GM12878 (cell line): Measurements from ENCODE around the gene ERMARD. TPM values are rescaled to one million over a fixed set of nuclear protein-coding genes. Genes with fewer than 3 reads are reported as not detected.
A peak's percentile ranks its signal among the peaks of the same experiment; 100 is the strongest.

Source experiments
- ATAC-seq: fragments of 200-7000 bp; cut with Tn5 transposase; 3 replicates; pipeline ENCODE4 v1.9.1; 2020; ENCODE audit warnings: mild to moderate bottlenecking, moderate library complexity
- BruUV-seq: library from RNA; stranded (reverse); fragments of 400-500 nt; replicated peaks from 2 replicates; lab custom pipeline; 2021; lab: Mats Ljungman, UMichigan
- CTCF ChIA-PET: fragments of 300-600 bp; sonication (Branson Sonifier 250); formaldehyde crosslinking; extraction: SDS; loops from one replicate; lab custom pipeline; 2021; ENCODE audit warnings: inconsistent platforms; lab: Yijun Ruan, JAX
- POLR2A ChIA-PET: fragments of 350-600 bp; formaldehyde crosslinking; extraction: SDS; loops from one replicate; lab custom pipeline; 2021; ENCODE audit warnings: inconsistent platforms; lab: Charles Lee
- RAD21 ChIA-PET: fragments of 300-600 bp; sonication (Branson Sonifier 250); formaldehyde crosslinking; loops from one replicate; lab custom pipeline; 2023; ENCODE audit warnings: antibody characterized with exemption; ENCODE audit not compliant: unreplicated experiment; lab: Charles Lee
- SMC1A ChIA-PET: fragments of 300-600 bp; sonication (Branson Sonifier 250); formaldehyde crosslinking; loops from one replicate; lab custom pipeline; 2023; ENCODE audit not compliant: unreplicated experiment, uncharacterized antibody; lab: Charles Lee
- DNase-seq: peaks from one replicate; pipeline ENCODE4 v3.0.0-alpha.2; 2011; ENCODE audit warnings: low read depth, low spot score
- FAIRE-seq: peaks from 3 replicates; lab custom pipeline; 2011; peaks lifted over from hg19 to GRCh38; lab: Jason Lieb, UNC
- H2AFZ ChIP-seq: 2 replicates; pipeline ENCODE4 v1.6.0; 2011; ENCODE audit warnings: low read depth, low read length, control low read depth; ENCODE audit not compliant: control insufficient read depth
- H3K27ac ChIP-seq: 2 replicates; pipeline ENCODE4 v1.5.1; 2011; ENCODE audit warnings: control low read depth; ENCODE audit not compliant: control insufficient read depth, insufficient read depth
- H3K27me3 ChIP-seq, 2 experiments: replicated peaks in 1 of 2; 2 replicates each; pipeline versions ENCODE4 v1.6.0 to v1.6.1; 2011; ENCODE audit warnings: low read length in 1 of 2; ENCODE audit not compliant: control insufficient read depth in 2 of 2, insufficient read depth in 2 of 2
- H3K36me3 ChIP-seq, 2 experiments: 2 replicates each; pipeline ENCODE4 v1.5.1; 2011; ENCODE audit warnings: low read length in 1 of 2; ENCODE audit not compliant: control insufficient read depth in 2 of 2, insufficient read depth in 2 of 2
- H3K4me1 ChIP-seq: 2 replicates; pipeline ENCODE4 v1.6.1; 2011; ENCODE audit warnings: mild to moderate bottlenecking, low read length, moderate library complexity, mixed read lengths; ENCODE audit not compliant: control insufficient read depth, insufficient read depth
- H3K4me2 ChIP-seq: 2 replicates; pipeline ENCODE4 v1.6.0; 2011; ENCODE audit warnings: control low read depth; ENCODE audit not compliant: control insufficient read depth, insufficient read depth
- H3K4me3 ChIP-seq: fragments of 200-600 bp; sonication (generic); 2 replicates; pipeline ENCODE4 v1.5.1; 2016
- H3K79me2 ChIP-seq: 2 replicates; pipeline ENCODE4 v1.6.0; 2011; ENCODE audit warnings: low read length; ENCODE audit not compliant: control insufficient read depth, insufficient read depth
- H3K9ac ChIP-seq: 2 replicates; pipeline ENCODE4 v1.8.0; 2011; ENCODE audit warnings: low read length, control low read depth, mixed read lengths; ENCODE audit not compliant: control insufficient read depth, insufficient read depth
- H3K9me3 ChIP-seq: replicated peaks from 3 replicates; pipeline ENCODE4 v1.5.1; 2011; ENCODE audit warnings: mild to moderate bottlenecking, low read length; ENCODE audit not compliant: control insufficient read depth, insufficient read depth
- H4K20me1 ChIP-seq: 2 replicates; pipeline ENCODE4 v1.6.0; 2011; ENCODE audit not compliant: control insufficient read depth, insufficient read depth
- ATF7 ChIP-seq: fragments of 450-650 bp; IDR thresholded peaks from 2 replicates; pipeline ENCODE4 v1.6.1; 2016; ENCODE audit warnings: low read depth, mild to moderate bottlenecking
- CBX5 ChIP-seq: sonication (generic); IDR thresholded peaks from 2 replicates; pipeline ENCODE4 v1.6.1; 2016; ENCODE audit warnings: low read depth, moderate library complexity, mild to moderate bottlenecking, inconsistent platforms
- ESRRA ChIP-seq: IDR thresholded peaks from 2 replicates; pipeline ENCODE4 v1.6.1; 2012; ENCODE audit warnings: mild to moderate bottlenecking, low read length, improper control_type of control experiment
- EZH2 ChIP-seq: IDR thresholded peaks from 2 replicates; pipeline ENCODE4 v1.6.1; 2012; ENCODE audit warnings: low read depth, mild to moderate bottlenecking, control low read depth, inconsistent platforms, low read length, borderline replicate concordance; ENCODE audit not compliant: control insufficient read depth
- IRF5 ChIP-seq: fragments of 450-650 bp; IDR thresholded peaks from 2 replicates; pipeline ENCODE4 v1.6.1; 2017; ENCODE audit warnings: borderline replicate concordance
- MTA2 ChIP-seq: fragments of 450-650 bp; IDR thresholded peaks from 2 replicates; pipeline ENCODE4 v1.6.1; 2016; ENCODE audit warnings: low read depth, mild to moderate bottlenecking, moderate library complexity
- NFYB ChIP-seq: IDR thresholded peaks from 2 replicates; pipeline ENCODE4 v1.6.1; 2011; ENCODE audit warnings: low read depth, mild to moderate bottlenecking, low read length, improper control_type of control experiment, moderate library complexity; ENCODE audit not compliant: insufficient read depth
- PAX5 ChIP-seq: IDR thresholded peaks from 2 replicates; pipeline ENCODE4 v1.6.1; 2011; ENCODE audit warnings: low read depth, low read length, borderline replicate concordance
- RAD21 ChIP-seq: IDR thresholded peaks from 2 replicates; pipeline ENCODE4 v1.6.1; 2011; ENCODE audit warnings: mild to moderate bottlenecking, low read depth, low read length, moderate library complexity; ENCODE audit not compliant: insufficient read depth
- RUNX3 ChIP-seq: IDR thresholded peaks from 2 replicates; pipeline ENCODE4 v1.6.1; 2012; ENCODE audit warnings: low read length, inconsistent platforms
- SPI1 ChIP-seq: IDR thresholded peaks from 2 replicates; pipeline ENCODE4 v1.6.1; 2011; ENCODE audit warnings: low read depth, mild to moderate bottlenecking, low read length, moderate library complexity, borderline replicate concordance; ENCODE audit not compliant: insufficient read depth
- SREBF2 ChIP-seq: IDR thresholded peaks from 2 replicates; pipeline ENCODE4 v1.6.1; 2012; ENCODE audit warnings: mild to moderate bottlenecking, low read length
- SUPT20H ChIP-seq: IDR thresholded peaks from 2 replicates; pipeline ENCODE4 v1.6.1; 2011; ENCODE audit warnings: low read depth, mild to moderate bottlenecking, low read length, moderate library complexity, borderline replicate concordance; ENCODE audit not compliant: control insufficient read depth
- YY1 ChIP-seq: IDR thresholded peaks from 2 replicates; pipeline ENCODE4 v1.6.1; 2011; ENCODE audit warnings: low read depth, mild to moderate bottlenecking, low read length
- WGBS: methylation state at CpG from one replicate; pipeline ENCODE4 v1.1.6; 2016; ENCODE audit warnings: low lambda C conversion rate; ENCODE audit not compliant: insufficient replicate concordance, insufficient coverage; ENCODE audit errors: missing lambda C conversion rate; 5-methylcytosine and 5-hydroxymethylcytosine counted together
- in situ Hi-C: fragments of 300-500 bp; cut with MboI; formaldehyde crosslinking; loops from 9 replicates; pipeline ENCODE4 v1.14.3; 2018; ENCODE audit warnings: mixed read lengths
- intact Hi-C: fragments of 100-400 bp; cut with micrococcal nuclease; formaldehyde crosslinking; loops from one replicate; pipeline ENCODE4 v1.14.2; 2022; ENCODE audit not compliant: unreplicated experiment
- polyA plus RNA-seq, 11 experiments: library from polyadenylated mRNA; depleted of rRNA in 4 of 11; unstranded in 6 of 11; stranded (reverse) in 5 of 11; fragments of >200 nt; fragmentation: Nextera tagmentation in 4 of 11; fragmentation: Illumina TruSeq in 1 of 11; extraction: Ambion mirVana in 4 of 11; extraction: Trizol in 1 of 11; gene quantifications; 1 replicate in 1 of 11; 2 replicates in 10 of 11; pipeline versions ENCODE4 v1.2.1 to v1.2.3, GENCODE V29; 2011 to 2016; ENCODE audit warnings: inconsistent platforms in 2 of 11, missing spikeins in 2 of 11, low read depth in 1 of 11
- total RNA-seq, 4 experiments: library from RNA; depleted of rRNA in 3 of 4; stranded (reverse); fragments of >200 nt in 3 of 4; fragmentation: Illumina TruSeq in 1 of 4; extraction: Trizol in 1 of 4; gene quantifications; 2 replicates each; pipeline versions ENCODE4 v1.2.1 to v1.2.3, GENCODE V29; 2013 to 2021

Gene ERMARD
- total and polyA plus RNA-seq, 10 of the 15 experiments (the other 5 are each of a cell fraction or from before 2014, with no cell fraction given), result 24.4 to 63.3 (median 34.1) TPM

- no peak for FAIRE-seq
- H3K36me3 ChIP-seq, result no peaks in the 10 kb centered on the region
- H3K9me3 ChIP-seq, result no peaks in the 10 kb centered on the region
- H2AFZ ChIP-seq, result no peak overlapping the region
- H3K4me3 ChIP-seq, result no peak overlapping the region
- in situ Hi-C loops, result no loop called here
- BruUV-seq, result no TSS peak
- ChIA-PET SMC1A (interaction anchor here (1.6 to 2.0 kb wide), 2 partner anchors 12 to 491 kb away, joined by 4 to 5 read pairs; no protein-coding TSS in a partner anchor), CTCF (interaction anchor here (0.8 to 5.8 kb wide), 4 partner anchors 10 to 727 kb away, joined by 3 to 35 read pairs (median 7); no protein-coding TSS in a partner anchor), POLR2A (no interaction called here), RAD21 (interaction anchor here (0.6 to 1.1 kb wide), 2 partner anchors 13 to 736 kb away, joined by 3 to 5 read pairs; no protein-coding TSS in a partner anchor)
- intact Hi-C loops, result no loop called here
- no peak overlapping the region for H3K9ac ChIP-seq
- H3K4me2 ChIP-seq, result no peak overlapping the region
- H3K27ac ChIP-seq, result no peak overlapping the region
- H3K79me2 ChIP-seq, result no peaks in the 10 kb centered on the region
- ATAC-seq, result peak; percentile 53
- H4K20me1 ChIP-seq, result no peaks in the 10 kb centered on the region
- no peak for TF ChIP-seq NFYB
- 0 out of 2 replicates have a peak, but pooled peaks have one; percentile 5 for TF ChIP-seq PAX5
- peak; percentile 78 for TF ChIP-seq RUNX3
- H3K4me1 ChIP-seq, result peaks cover 5% of the 10 kb centered on the region; the same call in 1 of the 2 replicates
- 3% methylated on average over 7 of the region's 7 CpGs for WGBS
- H3K27me3 ChIP-seq, result peaks cover 0 to 3% of the 10 kb centered on the region in 2 experiments; a peak in 2 of 4 replicates
- peak; percentile 9 for DNase-seq
These were observed 51.9 kb downstream of the ERMARD start for GRCh38 chr6:169803271-169803811.

GRCh38 chr6:169803816-169804340, 52.5 kb downstream of the ERMARD start:
- peak; percentile 10; the same call in 2 of the 3 replicates for ATAC-seq
- TF ChIP-seq SPI1 (no peak), ESRRA (no peak), YY1 (no peak), ATF7 (no peak), SUPT20H (no peak), CBX5 (no peak), EZH2 (no peak), MTA2 (no peak), RAD21 (no peak), PAX5 (no peak), IRF5 (no peak), SREBF2 (no peak)

More at GRCh38 chr6:169803816-169804340, 52.5 kb downstream of the ERMARD start:
- H3K4me2 ChIP-seq, result no peak overlapping the region
- in situ Hi-C loops, result no loop called here
- RAD21 ChIA-PET, result interaction anchor here (0.6 to 1.1 kb wide), 2 partner anchors 13 to 735 kb away, joined by 3 to 5 read pairs; no protein-coding TSS in a partner anchor
- no peaks in the 10 kb centered on the region for H4K20me1 ChIP-seq
- SMC1A ChIA-PET, result interaction anchor here (1.6 to 2.0 kb wide), 2 partner anchors 13 to 490 kb away, joined by 4 to 5 read pairs; no protein-coding TSS in a partner anchor
- H3K36me3 ChIP-seq, result no peaks in the 10 kb centered on the region
- POLR2A ChIA-PET, result no interaction called here
- CTCF ChIA-PET, result interaction anchor here (0.8 to 5.8 kb wide), 4 partner anchors 10 to 726 kb away, joined by 3 to 35 read pairs (median 7); no protein-coding TSS in a partner anchor
- no peak overlapping the region for H3K4me3 ChIP-seq
- H3K9ac ChIP-seq, result no peak overlapping the region
- peaks cover 0 to 3% of the 10 kb centered on the region in 2 experiments; a peak in 1 of 4 replicates for H3K27me3 ChIP-seq
- H3K9me3 ChIP-seq, result no peaks in the 10 kb centered on the region
- FAIRE-seq (no peak), DNase-seq (no peak)
- peaks cover 5% of the 10 kb centered on the region; the same call in 1 of the 2 replicates for H3K4me1 ChIP-seq
- no peak overlapping the region for H3K27ac ChIP-seq
- intact Hi-C loops, result no loop called here
- H2AFZ ChIP-seq, result no peak overlapping the region
- WGBS, result 0% methylated on average over 3 of the region's 3 CpGs
- no peaks in the 10 kb centered on the region for H3K79me2 ChIP-seq
- no TSS peak for BruUV-seq
